DMS 273 (cell line): ENCODE results near the gene HPCAL4.

Experiments used
- DNase-seq: peaks from one replicate; lab custom pipeline; 2025; ENCODE audit not compliant: unreplicated experiment; lab: John Stamatoyannopoulos, UW

The HPCAL4 gene

GRCh38 chr1:39691383-39692151 lies at the start of gene HPCAL4:
HPCAL4 (minus strand) TSS chr1:39691433; CDS start chr1:39684603, 6,830 bp downstream.
- peak; percentile 100 for DNase-seq

GRCh38 chr1:39738622-39739366 lies 47.6 kb upstream of the HPCAL4 start, which contains the start of gene PPIE:
PPIE (plus strand) TSS chr1:39738882; CDS start chr1:39738901, 19 bp downstream.
- peak; percentile 100 for DNase-seq

- no peak for DNase-seq
These were observed 46.4 kb upstream of the HPCAL4 start for GRCh38 chr1:39737546-39738169.

GRCh38 chr1:39735731-39736130 lies 44.5 kb upstream of the HPCAL4 start:
- DNase-seq, result no peak

GRCh38 chr1:39733161-39733560 lies 41.9 kb upstream of the HPCAL4 start:
- no peak for DNase-seq

- no peak for DNase-seq
These were observed 41.5 kb upstream of the HPCAL4 start for GRCh38 chr1:39732730-39733129.

- no peak for DNase-seq
These were observed 38.6 kb upstream of the HPCAL4 start for GRCh38 chr1:39729842-39730241.

- DNase-seq, result no peak
These were observed 37.8 kb upstream of the HPCAL4 start for GRCh38 chr1:39729030-39729429.

- DNase-seq, result no peak
These were observed 36.7 kb upstream of the HPCAL4 start for GRCh38 chr1:39727932-39728317.

- no peak for DNase-seq
These were observed 36.1 kb upstream of the HPCAL4 start for GRCh38 chr1:39727221-39727931.

- DNase-seq, result no peak
These were observed 35.4 kb upstream of the HPCAL4 start for GRCh38 chr1:39726600-39726999.

- no peak for DNase-seq
These were observed 31.3 kb upstream of the HPCAL4 start for GRCh38 chr1:39722495-39722894.

GRCh38 chr1:39721664-39722063 lies 30.4 kb upstream of the HPCAL4 start:
- no peak for DNase-seq

GRCh38 chr1:39720094-39720999 lies 29.1 kb upstream of the HPCAL4 start:
- peak; percentile 100 for DNase-seq

GRCh38 chr1:39717809-39718208 lies 26.6 kb upstream of the HPCAL4 start:
- DNase-seq, result no peak

- DNase-seq, result no peak
These were observed 22.3 kb upstream of the HPCAL4 start for GRCh38 chr1:39713557-39713956.

GRCh38 chr1:39711966-39712340 lies 20.7 kb upstream of the HPCAL4 start:
- no peak for DNase-seq

GRCh38 chr1:39711104-39711965 lies 20.1 kb upstream of the HPCAL4 start:
- DNase-seq, result no peak

- no peak for DNase-seq
These were observed 16.3 kb upstream of the HPCAL4 start for GRCh38 chr1:39707506-39707905.
